HG02798 (cell line): Measurements from ENCODE around the gene MYO1B.

Source experiments
- ATAC-seq: cut with Tn5 transposase; IDR thresholded peaks from one replicate; pipeline ENCODE4 v1.9.1; 2021; ENCODE audit warnings: mild to moderate bottlenecking; ENCODE audit not compliant: unreplicated experiment, poor library complexity

Gene MYO1B

DNA sequence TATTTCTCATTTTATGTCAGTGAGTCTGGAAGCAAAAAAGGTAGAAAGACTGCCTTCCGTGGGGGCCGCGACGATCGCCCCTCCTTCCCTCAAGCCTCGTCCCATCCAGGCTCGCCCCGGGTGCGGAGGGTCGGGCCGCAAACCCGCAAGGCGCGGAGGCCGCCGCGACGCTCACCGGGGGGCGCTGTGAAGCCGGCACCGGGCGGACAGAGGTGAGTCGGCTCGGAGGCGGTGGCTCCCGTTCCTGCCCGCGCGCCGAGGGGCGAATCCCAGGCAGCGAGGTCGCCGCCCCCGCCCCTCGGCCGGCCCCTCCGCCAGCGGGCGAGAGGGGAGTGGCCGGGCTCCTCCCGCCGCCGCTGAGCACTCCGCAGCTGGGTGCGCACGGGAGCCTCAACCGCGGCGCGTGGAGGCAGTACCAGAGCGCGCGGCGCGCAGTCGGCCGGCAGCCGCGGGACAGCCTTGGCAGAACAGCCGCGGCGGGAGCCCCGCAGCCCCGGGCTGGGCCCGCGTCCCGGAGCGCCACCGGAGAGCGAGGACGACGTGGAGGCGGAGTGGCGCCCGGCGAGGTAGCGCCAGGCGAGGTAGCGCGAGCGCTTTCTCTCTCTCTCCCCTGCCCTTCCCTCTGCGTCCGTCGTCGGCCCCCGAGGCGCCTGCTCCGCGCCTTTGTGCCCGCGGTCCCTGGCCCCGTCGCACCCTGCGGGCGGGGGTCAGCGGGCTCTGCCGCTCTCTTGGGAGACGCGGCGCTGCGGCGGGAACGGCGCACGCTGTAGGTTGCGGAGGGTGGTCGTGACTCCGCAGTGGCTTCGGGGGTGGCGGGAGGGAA is at the start of gene MYO1B:
Gene MYO1B (plus strand): TSS at position 359 of the 823 bp plus-strand sequence. CDS start 31,492 bp downstream, outside the sequence.
- peak; percentile 52 for ATAC-seq

DNA sequence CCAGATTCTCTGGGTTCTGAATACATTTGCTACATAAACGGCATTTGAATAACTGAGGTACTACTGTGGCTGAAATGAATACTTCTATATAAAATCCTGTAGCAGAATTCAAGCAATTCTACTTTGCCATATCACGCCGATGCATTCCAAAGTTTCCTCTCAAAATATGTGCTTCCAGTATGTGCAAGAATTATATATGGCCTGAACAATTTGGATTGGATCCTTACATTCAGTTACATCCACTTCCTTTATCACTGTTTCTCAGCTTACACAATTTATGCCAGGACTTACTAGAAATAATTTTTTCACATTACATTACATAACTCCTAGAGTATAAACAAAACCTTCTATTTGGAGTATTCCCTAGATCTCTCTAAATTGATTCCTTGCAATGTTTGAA is 48.1 kb upstream of the MYO1B start:
- ATAC-seq = no peak

- no peak for ATAC-seq
Measured at GRCh38 chr2:191198271-191198670, 46.9 kb upstream of the MYO1B start.

DNA sequence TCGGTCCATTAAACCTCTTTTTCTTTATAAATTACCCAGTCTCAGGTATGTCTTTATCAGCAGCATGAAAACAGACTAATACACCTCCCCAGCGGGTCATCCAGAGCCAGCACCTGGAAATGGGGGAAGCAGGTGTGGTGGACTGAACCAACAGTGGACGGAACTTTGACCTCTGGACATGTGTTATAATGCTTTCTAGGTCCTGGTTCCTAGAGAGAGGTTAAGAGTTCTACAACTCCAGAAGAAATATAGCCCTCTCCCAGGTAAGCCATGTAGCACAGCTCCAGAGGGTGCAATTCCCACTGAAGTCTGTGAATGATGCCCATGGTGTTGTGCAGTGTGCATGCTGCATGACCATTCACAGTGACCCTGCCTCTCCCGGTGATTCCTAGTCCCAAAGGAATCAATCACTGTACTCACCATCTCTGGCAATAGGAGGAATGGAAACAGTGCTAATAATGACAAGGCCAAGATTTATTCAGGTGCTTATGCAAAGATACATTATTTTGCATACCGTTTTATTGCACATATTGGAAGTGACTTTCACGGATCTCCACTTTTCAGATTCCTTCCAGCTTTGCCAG is 45.2 kb upstream of the MYO1B start:
- no peak for ATAC-seq

DNA sequence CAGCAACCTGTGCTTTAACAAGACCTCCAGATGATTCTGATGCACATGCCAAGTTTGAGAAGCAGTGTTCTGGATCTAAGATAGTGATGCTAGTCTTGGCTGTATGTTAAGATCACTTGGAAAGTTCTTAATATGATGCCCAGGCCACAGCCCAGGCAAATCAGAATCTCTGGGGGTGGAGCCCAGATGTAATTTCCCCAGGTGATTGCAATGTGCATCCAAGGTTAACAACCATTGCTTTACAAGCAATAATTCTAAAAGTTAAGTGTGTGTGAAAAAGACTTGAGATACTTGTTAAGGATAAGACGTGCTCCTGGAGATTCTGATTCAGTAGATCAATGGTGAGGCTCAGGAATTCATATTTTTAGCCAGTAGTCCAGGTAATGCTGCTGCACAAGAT is 44.3 kb upstream of the MYO1B start:
- no peak for ATAC-seq

DNA sequence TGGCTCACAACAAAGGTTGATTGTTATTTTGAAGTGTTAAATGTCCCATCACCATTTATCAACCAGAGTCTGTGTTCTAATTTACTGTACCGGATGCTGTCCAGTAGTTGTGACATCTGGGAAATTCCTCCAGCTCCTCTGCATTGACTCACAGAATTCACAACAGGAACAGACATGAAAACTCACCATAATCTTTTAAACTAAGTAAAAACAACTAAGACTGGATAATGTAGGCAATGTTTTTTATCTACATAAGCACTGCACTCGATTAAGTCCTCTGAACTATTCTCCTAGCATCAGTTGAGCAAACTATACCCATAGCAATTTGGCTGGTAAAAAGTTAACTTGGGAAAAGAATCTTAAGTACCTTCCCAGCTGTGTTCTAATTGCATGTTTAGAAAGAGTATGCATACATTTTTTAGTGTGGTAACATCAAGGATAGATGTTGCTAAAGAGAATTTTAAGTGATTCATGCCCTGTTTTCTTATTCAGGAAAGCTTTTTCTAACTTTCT is 42.9 kb upstream of the MYO1B start:
- no peak for ATAC-seq

GRCh38 chr2:191202881-191203397 is 42.3 kb upstream of the MYO1B start:
- ATAC-seq = peak; percentile 42

DNA sequence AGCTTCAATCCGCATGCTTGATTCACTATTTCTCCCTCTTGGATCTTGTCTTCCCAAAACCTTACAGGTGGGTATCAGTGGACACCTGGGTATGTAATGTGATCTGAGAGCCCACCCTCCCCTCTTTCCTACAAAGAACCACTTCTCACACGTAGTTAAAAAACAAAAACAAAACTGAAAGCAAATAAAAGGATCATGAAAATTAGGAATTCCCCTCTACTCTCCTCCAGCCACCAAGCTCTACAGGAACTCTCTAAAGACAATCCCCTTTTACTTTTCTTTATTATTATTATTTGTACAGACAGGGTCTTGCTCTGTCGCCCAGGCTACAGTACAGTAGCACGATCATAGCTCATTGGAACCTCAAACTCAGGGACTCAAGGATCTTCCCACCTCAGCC is 40.8 kb upstream of the MYO1B start:
- peak; percentile 65 for ATAC-seq

- ATAC-seq = no peak
Measured at GRCh38 chr2:191206613-191207471, 38.4 kb upstream of the MYO1B start.

DNA sequence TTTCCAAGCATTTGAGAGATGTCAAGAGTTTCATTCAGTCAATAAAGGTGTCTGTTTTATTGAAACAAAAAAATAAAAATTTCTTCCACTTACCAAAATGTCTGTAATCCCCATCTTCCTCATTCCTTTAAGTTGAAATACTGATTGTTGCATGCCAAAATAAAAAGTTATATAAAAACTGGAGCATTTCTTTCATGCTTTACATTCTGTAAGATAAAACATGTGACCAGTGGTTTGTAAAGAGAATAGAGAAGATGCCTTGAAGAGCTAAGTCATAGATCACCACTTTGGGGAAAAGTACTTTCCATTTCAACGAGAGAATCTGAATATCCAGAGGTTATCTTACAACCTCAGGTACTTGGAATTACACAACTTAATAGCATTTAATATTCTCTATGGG is 35.9 kb upstream of the MYO1B start:
- ATAC-seq = no peak

GRCh38 chr2:191212119-191212518 is 33.1 kb upstream of the MYO1B start:
- no peak for ATAC-seq

DNA sequence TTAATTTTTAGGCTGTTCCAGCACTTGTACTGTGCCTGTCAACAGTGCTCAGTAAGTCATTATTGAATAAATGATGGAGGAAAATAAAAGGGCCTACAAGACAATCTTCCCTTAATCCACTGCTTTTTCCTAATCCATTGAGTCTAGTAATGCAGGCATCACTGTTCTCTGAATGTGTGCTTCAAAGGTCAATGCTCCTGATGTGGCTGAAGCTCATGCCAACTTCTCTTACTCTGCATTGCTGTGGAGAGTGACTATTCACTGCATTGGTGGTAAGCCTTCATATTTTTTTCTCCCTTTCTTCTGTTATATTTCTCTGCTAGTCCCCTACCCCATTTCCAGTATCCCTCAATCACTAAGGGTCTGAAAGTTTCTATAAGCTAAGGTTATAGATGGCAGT is 31.9 kb upstream of the MYO1B start:
- ATAC-seq = no peak

- no peak for ATAC-seq
Measured at GRCh38 chr2:191215230-191215629, 30.0 kb upstream of the MYO1B start.

DNA sequence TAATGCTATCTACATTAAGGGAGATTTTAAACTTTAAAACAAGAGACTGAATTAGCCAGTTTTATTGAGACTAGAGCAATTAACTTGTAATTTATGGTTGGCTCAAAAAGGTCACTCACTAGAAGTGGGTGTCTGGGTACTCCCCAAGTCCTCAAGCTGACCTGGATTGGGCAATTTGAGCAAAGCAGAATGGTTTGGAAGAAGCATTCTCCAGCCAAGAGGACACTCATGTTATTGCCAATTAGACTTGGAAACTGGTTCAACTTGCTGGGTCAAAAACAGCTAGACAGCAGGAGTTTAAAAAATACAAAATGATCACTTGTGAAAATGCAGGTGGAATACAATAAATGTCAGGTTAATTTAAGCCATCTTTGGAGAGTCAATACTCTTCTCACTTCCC is 29.5 kb upstream of the MYO1B start:
- no peak for ATAC-seq

DNA sequence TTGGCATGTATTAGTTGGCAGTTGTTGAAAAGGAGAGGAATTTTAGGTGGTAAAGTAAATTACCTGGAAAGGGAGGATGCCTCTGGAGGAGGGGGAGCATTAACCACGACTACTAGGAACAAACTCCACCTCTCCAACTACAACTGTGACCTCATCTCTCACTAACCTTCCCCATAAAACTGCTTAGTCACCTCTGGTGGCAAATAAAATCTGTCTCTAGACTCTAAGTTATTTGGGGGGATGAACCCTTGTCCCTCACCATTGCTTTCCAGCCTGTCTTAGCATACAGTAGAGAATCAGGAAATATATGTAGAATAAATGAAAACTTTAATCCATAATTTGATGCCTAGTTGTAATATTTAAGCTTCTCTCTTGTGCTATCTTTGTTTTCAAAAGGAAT is 27.6 kb upstream of the MYO1B start:
- no peak for ATAC-seq

DNA sequence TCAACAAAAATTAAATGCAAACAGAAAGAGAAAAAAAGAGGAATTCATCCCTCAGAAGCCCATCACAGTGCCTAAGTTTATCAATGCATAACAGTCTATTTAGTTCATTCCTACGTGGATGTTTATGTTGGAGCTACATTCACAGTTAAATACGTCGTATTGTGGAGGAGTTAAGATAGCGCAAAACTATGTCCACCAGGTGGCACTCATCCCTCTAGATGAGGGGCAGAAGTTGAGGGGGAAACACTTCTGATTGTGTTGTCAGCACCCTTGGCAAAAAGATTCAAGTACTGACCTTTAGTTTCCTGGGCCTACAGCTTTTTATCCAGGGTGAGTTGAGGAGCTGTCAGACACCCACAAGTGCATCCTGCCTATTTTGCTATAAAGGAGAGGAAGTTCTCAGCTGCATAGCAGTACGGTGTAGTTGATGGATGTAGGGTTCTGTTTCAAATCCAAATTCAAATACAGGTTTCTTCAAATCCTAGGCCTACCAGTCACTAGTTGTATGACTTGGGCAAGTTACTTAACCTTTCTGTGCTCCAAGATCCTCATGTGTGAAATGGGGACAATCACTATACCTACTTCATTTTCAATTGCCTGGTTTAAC is 26.8 kb upstream of the MYO1B start:
- peak; percentile 53 for ATAC-seq

GRCh38 chr2:191220671-191221070 is 24.5 kb upstream of the MYO1B start:
- ATAC-seq = peak; percentile 61

DNA sequence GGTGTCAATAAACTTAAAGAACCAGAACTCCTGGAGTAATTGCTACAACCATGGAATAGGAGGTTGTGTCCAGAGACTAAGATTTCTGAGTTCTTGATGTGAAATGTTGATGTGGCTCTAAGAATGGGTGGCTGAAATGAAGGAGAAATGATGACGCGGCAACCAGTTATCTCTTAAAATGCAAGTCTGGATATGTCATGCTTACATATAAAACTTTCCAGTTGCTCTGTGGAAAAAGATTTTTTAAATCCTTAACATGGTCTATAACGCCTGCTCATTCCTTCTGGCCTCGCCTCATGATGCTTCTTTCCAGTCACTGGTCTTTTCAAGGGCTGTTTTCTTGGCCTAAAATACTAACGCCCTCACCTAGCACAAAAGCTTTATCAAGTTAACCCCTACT is 23.5 kb upstream of the MYO1B start:
- no peak for ATAC-seq

DNA sequence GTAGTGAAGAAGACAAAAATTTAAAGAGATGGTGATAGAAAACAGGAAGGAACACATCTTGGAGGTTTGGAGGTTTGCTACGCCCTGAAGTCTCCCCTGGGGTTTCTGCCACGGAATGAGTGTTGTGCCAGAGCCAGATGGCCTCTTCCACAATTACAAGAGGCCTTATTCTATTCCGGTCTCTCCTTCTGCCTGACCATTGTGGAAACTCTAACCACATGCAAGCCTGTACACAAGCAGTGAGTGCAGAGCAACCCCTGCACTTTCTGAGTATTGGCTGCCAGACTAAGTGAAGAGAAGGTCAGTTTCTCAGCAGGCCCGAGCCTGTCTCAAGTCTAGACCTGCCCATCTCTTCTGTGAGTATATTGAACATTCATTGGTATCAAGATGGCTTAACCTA is 22.7 kb upstream of the MYO1B start:
- ATAC-seq = peak; percentile 54

DNA sequence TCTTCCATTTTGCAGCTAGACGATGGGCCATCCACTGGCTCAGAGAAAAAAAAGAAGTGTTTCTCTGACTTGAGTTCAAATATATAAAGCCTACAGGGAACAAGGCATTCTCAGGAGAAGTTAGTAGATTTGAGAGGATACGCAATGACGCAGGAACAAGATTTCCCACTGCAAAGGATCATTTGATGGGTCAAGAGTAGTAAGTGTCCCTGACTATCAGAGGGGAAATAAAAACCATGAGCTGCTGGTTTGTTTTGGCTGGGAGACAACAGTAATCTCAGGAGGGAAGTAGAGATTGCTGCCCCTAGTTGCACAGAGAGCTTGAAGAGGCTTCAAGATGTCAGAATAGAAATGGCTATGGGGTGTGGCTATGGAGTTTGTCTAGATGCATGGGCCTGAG is 22.3 kb upstream of the MYO1B start:
- ATAC-seq = no peak
